ENCODE data around the gene GADD45A. TPM values are rescaled to one million over a fixed set of nuclear protein-coding genes. Genes with fewer than 3 reads are reported as not detected.

GADD45A gene
- 69.6 and 112 TPM in 2 replicates for total RNA-seq

GRCh38 chr1:67685067-67685557 is at the start of gene GADD45A:
Gene GADD45A (plus strand): TSS chr1:67685201. CDS start chr1:67685495, 294 bp downstream.

Other genes with a start within 250 kb of the GADD45A start
- 81.9 and 103 TPM in 2 replicates for gene GNG12, start 148.3 kb downstream of the GADD45A start, total RNA-seq

All from mesangial cell (primary cell).